Endodermal cell (in vitro differentiated cells): ENCODE data around the gene SUGCT. TPM values are rescaled to one million over a fixed set of nuclear protein-coding genes. Genes with fewer than 3 reads are reported as not detected.

Experiments used
- DNase-seq: peaks from one replicate; pipeline ENCODE4 v3.0.0-alpha.2; 2017
- H3K27ac ChIP-seq: 2 replicates; pipeline ENCODE4 v1.5.1; 2013; ENCODE audit warnings: mild to moderate bottlenecking, low read depth, low read length, moderate library complexity
- H3K27me3 ChIP-seq: 2 replicates; pipeline ENCODE4 v1.6.1; 2013; ENCODE audit warnings: mild to moderate bottlenecking, low read length, moderate library complexity; ENCODE audit not compliant: insufficient read depth, control insufficient read depth, poor library complexity, severe bottlenecking
- H3K36me3 ChIP-seq: 2 replicates; pipeline ENCODE4 v1.7.0; 2013; ENCODE audit warnings: mild to moderate bottlenecking, low read length, moderate library complexity; ENCODE audit not compliant: control insufficient read depth, insufficient read depth
- H3K4me1 ChIP-seq: one replicate; pipeline ENCODE4 v1.7.0; 2013; ENCODE audit warnings: low read length; ENCODE audit not compliant: control insufficient read depth, insufficient read depth
- H3K4me3 ChIP-seq: 2 replicates; pipeline ENCODE4 v1.5.1; 2013; ENCODE audit warnings: mild to moderate bottlenecking, low read length, moderate library complexity
- H3K9ac ChIP-seq: 2 replicates; pipeline ENCODE4 v1.6.1; 2013; ENCODE audit warnings: mild to moderate bottlenecking, low read length, moderate library complexity; ENCODE audit not compliant: poor library complexity, severe bottlenecking; ENCODE audit errors: extremely low read depth
- H3K9me3 ChIP-seq: 2 replicates; pipeline ENCODE4 v1.6.1; 2013; ENCODE audit warnings: mild to moderate bottlenecking, low read length, moderate library complexity; ENCODE audit not compliant: control insufficient read depth
- H3K27ac Mint-ChIP-seq: 2 replicates; pipeline ENCODE4 v1.8.0; 2020; ENCODE audit warnings: mixed read lengths
- H3K27me3 Mint-ChIP-seq: 2 replicates; pipeline ENCODE4 v1.8.0; 2021; ENCODE audit warnings: mild to moderate bottlenecking, mixed read lengths; ENCODE audit not compliant: insufficient read depth
- H3K36me3 Mint-ChIP-seq: 2 replicates; pipeline ENCODE4 v1.8.0; 2020; ENCODE audit warnings: low read depth, mixed read lengths
- H3K4me1 Mint-ChIP-seq: 2 replicates; pipeline ENCODE4 v1.8.0; 2020; ENCODE audit warnings: mixed read lengths
- H3K4me3 Mint-ChIP-seq: 2 replicates; pipeline ENCODE4 v1.8.0; 2020; ENCODE audit warnings: mild to moderate bottlenecking, moderate library complexity, mixed read lengths
- H3K9me3 Mint-ChIP-seq: 2 replicates; pipeline ENCODE4 v1.8.0; 2020; ENCODE audit warnings: mild to moderate bottlenecking, mixed read lengths
- CTCF ChIP-seq: fragments of 200-600 bp; sonication (generic); conservative IDR thresholded peaks from 2 replicates; pipeline ENCODE4 v1.5.0; 2021; ENCODE audit warnings: antibody characterized with exemption, mild to moderate bottlenecking
- WGBS, 2 experiments: methylation state at CpG; one replicate each; pipeline versions ENCODE4 v1.1.5 to v1.1.7; 2013; ENCODE audit warnings: missing lambda C conversion rate in 2 of 2, mixed read lengths in 1 of 2; ENCODE audit not compliant: insufficient coverage in 1 of 2, insufficient read length in 1 of 2; 5-methylcytosine and 5-hydroxymethylcytosine counted together
- total RNA-seq, 2 donors: library from RNA; stranded (reverse); fragmentation: NEBNext Ultra II Directional in 1 of 2; extraction: Animal tissue kit (Norgen Biotek cat#: 25700) in 1 of 2; gene quantifications; 2 replicates in 1 of 2; 3 replicates in 1 of 2; pipeline ENCODE4 v1.2.1, GENCODE V29; 2021

Gene SUGCT
- total RNA-seq, 2 donors from 2014 or later, result 3.6 to 3.9 TPM

GRCh38 chr7:40882071-40882658, 747.4 kb downstream of the SUGCT start:
- H3K9me3 Mint-ChIP-seq, result no peaks in the 10 kb centered on the region
- no peak overlapping the region for H3K4me3 ChIP-seq
- H3K27ac Mint-ChIP-seq, result no peak overlapping the region
- DNase-seq, result no peak
- no peaks in the 10 kb centered on the region for H3K36me3 Mint-ChIP-seq
- no peaks in the 10 kb centered on the region for H3K9me3 ChIP-seq
- no peak for TF ChIP-seq CTCF
- no peaks in the 10 kb centered on the region for H3K4me1 Mint-ChIP-seq
- no peaks in the 10 kb centered on the region for H3K27me3 Mint-ChIP-seq
- no peaks in the 10 kb centered on the region for H3K36me3 ChIP-seq
- H3K27me3 ChIP-seq, result no peaks in the 10 kb centered on the region
- H3K4me3 Mint-ChIP-seq, result no peak overlapping the region
- H3K4me1 ChIP-seq, result no peaks in the 10 kb centered on the region
- no peak overlapping the region for H3K9ac ChIP-seq
- H3K27ac ChIP-seq, result no peak overlapping the region

- TF ChIP-seq CTCF, result no peak
- no peaks in the 10 kb centered on the region for H3K27me3 ChIP-seq
- DNase-seq, result no peak
- Mint-ChIP-seq H3K27ac (no peak overlapping the region), H3K4me3 (no peak overlapping the region), H3K4me1 (no peaks in the 10 kb centered on the region), H3K9me3 (no peaks in the 10 kb centered on the region), H3K27me3 (no peaks in the 10 kb centered on the region), H3K36me3 (no peaks in the 10 kb centered on the region)
- no peaks in the 10 kb centered on the region for H3K4me1 ChIP-seq
- H3K36me3 ChIP-seq, result no peaks in the 10 kb centered on the region
- no peaks in the 10 kb centered on the region for H3K9me3 ChIP-seq
- H3K27ac ChIP-seq, result no peak overlapping the region
- no peak overlapping the region for H3K9ac ChIP-seq
- H3K4me3 ChIP-seq, result no peak overlapping the region
These were observed 749.0 kb downstream of the SUGCT start for GRCh38 chr7:40883826-40884225.

- 88 to 94% methylated on average over 3 of the region's 3 CpGs for WGBS, 2 experiments
- Histone ChIP-seq H3K9me3 (no peaks in the 10 kb centered on the region), H3K36me3 (no peaks in the 10 kb centered on the region), H3K9ac (no peak overlapping the region), H3K4me3 (no peak overlapping the region), H3K27me3 (no peaks in the 10 kb centered on the region), H3K4me1 (no peaks in the 10 kb centered on the region), H3K27ac (no peak overlapping the region)
- no peak for TF ChIP-seq CTCF
- Mint-ChIP-seq H3K4me1 (no peaks in the 10 kb centered on the region), H3K4me3 (no peak overlapping the region), H3K27ac (no peak overlapping the region), H3K27me3 (no peaks in the 10 kb centered on the region), H3K36me3 (no peaks in the 10 kb centered on the region), H3K9me3 (no peaks in the 10 kb centered on the region)
- no peak for DNase-seq
These were observed 749.4 kb downstream of the SUGCT start for GRCh38 chr7:40884241-40884640.
